GM21367 (cell line): ENCODE data around the gene SNX32.
A peak's percentile ranks its signal among the peaks of the same experiment; 100 is the strongest.

ENCODE experiments used
- ATAC-seq: cut with Tn5 transposase; IDR thresholded peaks from one replicate; pipeline ENCODE4 v1.9.1; 2021; ENCODE audit not compliant: unreplicated experiment

Gene SNX32

DNA sequence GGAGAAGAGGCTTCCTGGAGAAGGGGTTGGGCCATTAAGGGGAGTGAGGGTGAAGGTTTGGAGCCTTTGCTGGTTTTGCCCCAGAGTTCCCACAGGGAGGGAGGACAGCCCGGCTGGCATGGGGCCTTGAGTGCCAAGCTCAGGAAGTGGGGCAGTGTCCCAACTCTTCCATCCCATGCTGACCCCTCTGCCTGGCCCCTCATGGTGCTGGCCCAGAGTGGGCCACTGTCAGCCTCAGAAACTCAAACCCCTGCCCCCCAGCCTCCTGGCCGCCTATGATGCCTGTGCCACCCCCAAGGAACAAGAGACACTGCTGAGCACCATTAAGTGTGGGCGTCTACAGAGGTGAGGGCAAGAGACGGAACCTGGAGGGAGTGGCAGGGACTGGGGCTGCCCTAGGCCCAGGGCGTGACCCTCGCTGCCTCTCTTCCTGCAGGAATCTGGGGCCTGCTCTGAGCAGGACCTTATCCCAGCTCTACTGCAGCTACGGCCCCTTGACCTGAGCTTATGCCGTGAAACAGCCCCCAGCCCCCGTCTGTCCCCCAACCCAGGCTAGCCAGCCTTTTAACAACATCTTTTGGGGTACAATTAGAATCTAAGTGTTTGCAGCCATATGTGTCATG lies 31.9 kb downstream of the SNX32 start:
- no peak for ATAC-seq

DNA sequence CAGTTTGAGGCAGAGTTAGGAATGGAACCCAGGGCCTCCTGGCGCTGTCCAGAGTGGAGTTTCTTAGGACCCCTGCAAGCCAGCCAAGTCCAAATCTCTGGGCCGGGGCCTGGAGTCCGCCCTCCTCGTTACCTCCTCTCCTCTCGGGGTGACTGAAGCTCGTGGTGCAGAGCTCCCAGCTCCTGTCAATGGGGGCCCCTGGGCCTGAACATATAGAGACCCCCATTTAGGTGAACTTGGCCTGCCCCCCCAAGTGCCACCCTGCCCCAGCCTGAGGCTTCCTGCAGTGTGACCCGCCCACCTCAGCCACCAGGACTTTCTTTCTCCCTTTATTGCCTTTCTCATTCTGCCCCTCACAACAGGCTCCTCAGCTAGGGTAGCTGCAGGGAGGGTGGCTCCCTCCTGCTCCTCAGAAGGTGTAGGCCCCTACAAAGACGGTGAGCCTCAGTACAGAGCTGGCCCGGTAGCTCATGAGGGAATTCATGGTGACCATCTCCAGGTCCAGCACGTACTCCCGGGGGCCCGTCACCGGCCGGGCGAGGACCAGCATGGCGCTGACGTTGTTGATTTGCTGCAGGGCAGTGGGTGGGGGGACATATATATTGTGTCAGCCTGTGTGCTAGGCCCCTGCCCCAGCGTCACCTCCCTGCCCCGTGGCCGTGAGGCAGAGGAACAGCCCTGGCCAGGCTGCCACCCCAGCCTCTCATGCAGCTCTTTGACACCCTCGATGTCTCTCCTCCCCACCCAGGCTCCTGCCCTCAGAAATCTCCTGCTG lies 32.9 kb downstream of the SNX32 start:
- no peak for ATAC-seq

DNA sequence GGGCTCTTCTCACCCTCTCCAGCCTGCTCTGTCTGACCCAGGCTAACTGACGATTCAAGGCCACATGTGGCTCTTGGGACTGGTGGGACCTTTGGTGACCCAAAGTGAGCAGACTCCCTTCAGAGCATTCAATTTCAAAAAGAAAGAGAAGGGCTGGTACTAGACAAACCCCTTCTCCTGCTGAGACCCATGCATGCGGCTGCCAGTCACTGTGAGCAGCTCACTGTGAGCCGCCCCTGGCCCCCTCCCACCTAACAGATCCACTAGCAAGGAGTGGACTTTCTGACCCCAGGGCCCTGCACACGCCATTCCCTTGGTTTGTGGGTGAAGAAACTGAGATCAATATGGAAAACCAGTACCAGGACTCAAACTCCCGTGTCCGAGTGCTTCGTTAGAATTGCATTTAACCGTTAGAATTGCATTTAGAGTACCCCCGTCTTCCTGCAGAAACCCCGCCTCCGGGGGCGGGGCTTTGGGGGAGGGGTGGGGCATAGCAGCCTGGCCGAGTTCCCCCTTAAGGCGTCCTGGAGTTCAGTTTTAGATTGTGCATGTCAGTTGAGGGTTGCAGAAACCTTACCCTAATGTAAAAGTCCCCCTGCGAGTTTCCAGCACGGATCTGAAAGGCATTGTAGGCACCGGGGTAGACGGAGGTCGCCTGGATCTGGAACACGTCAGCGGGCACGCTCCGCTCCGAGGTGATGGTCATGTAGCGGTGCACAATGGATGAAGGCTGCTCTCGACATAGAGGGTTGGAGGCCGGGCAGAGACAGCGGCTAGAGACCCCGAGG lies 33.7 kb downstream of the SNX32 start:
- no peak for ATAC-seq

DNA sequence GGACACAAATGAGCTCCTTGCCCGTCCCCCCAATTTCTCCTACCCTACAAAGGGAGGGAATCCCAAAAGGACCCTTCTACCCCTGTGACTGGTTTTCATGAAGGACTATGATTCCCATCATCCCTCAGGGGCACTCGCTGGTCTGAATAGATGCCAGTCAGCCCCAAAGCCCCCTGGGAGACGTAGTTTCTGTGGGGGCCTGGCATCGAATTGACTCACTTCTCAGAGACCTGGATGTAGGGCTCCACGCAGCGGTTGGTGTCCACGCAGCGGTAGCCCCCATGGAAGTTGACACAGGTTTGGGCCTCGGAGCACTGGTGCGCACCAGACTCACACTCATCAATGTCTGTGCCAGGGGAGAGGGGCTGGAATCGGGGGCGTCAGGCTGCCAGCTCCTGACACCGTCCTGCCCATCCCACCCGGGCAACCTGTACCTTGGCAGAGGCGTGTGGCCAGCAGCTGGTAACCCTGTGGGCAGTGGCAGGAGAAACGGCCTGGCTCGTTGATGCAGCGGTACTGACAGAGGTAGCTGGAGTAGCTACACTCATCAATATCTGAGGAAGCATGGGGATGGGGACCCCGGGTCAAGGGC lies 34.4 kb downstream of the SNX32 start:
- ATAC-seq: no peak

DNA sequence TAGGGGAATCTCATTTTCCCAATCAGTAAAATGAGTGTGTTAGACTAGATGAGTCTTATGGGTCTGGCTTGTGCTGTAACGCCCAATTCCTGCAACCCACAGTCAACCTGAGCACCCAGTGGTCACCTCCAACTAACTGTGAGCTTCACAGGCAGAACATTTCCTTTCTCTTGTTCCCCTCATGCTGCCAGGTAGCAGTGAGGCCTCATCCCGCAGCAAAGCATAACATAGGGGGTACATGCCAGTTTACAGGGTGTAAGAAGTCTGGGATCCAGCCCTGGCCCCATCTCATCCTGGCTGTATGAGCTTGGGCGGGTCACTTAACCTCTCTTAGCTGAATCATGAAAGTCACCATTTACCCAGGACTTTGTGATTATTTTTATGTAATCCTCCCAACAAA lies 35.1 kb downstream of the SNX32 start:
- ATAC-seq: no peak

DNA sequence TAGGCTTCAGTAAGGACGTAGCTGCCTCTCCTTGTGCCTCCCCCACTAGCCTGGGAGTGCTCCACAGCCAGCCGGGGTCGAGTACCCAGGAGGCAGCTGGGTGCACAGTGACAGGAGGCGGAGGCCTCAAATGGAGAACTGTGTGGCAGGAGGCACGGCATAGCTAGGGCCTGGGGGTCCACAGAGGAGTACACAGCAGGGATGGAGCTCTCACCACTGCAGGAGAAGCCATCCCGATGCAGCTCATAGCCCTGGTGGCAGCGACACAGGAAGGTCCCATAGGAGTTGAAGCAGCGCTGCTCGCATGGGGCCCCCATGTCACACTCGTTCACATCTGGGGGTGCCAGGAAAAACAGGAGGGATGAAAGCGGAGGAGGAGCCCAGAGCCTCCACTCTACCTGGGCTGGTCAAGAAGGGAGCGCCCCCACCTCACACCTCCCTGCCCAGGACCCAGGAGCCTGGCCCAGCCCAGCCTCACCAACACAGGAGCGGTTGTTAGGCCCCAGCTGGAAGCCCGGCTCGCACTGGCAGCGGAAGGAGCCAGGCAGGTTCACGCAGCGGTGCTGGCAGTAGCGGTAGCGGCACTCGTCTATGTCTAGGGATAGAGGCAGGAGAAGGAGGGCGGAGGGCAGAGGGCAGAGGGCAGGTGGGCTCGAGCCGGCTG lies 36.0 kb downstream of the SNX32 start:
- ATAC-seq: no peak

DNA sequence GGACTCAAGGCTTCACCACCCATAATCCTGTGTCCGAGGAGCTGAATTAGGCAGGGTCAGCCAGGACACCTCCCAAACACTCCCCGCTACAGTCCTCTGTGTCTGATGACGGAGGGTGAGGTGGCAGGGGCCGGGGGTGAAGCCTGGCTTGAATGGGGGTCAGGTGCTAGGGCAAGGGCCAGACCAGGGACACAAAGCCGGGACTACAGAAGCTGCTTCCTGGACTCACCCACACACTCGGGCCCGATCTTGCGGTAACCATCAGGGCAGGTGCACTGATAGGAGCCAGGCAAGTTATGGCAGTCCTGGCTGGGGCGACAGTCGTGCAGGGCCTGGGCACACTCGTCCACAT lies 36.5 kb downstream of the SNX32 start:
- no peak for ATAC-seq

DNA sequence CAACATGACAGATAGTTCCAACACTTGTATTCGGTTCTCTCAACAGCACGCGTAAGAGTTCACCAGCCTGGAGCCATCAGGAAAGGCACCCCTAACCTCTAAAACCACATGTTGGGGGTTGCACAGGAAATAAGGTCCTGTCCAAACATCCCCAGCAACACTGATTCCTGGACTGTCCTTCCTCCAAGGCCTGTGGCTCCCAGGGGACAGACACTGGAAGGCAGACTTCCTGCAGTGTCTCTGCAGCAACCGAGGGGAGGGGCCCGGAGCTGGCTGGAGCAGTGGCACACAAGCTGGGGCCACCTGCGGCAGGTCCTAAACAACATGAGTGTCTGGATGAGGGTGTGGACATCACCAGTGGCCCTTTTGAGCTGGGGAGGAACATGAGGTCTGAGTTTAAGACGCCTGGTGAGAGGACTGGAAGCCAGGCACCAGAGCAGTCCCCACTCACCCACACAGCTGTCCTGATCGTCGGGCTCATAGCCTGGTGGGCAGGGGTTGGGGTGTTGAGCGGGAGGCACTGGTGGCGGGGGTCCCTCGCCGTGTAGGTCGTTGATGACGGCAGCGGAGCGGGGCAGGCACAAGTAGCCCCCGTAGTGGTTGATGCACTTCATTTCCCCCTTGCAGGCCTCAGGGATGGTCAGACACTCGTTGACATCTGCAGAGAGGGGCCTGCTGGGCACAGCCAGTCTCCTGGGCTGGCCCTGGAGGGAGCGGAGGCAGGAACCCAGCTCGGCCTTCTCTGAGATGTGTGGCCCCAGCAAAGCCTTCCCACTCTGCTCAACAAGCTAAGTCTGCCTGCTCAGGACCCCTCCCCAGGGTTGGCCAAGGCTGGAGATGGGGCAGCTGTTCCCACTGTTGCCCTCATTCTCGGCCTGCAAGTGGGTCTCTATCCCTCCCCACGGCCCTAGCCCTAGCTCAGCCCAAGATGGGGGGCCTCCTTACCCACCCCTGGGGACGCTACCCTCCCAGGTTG lies 37.2 kb downstream of the SNX32 start:
- no peak for ATAC-seq

DNA sequence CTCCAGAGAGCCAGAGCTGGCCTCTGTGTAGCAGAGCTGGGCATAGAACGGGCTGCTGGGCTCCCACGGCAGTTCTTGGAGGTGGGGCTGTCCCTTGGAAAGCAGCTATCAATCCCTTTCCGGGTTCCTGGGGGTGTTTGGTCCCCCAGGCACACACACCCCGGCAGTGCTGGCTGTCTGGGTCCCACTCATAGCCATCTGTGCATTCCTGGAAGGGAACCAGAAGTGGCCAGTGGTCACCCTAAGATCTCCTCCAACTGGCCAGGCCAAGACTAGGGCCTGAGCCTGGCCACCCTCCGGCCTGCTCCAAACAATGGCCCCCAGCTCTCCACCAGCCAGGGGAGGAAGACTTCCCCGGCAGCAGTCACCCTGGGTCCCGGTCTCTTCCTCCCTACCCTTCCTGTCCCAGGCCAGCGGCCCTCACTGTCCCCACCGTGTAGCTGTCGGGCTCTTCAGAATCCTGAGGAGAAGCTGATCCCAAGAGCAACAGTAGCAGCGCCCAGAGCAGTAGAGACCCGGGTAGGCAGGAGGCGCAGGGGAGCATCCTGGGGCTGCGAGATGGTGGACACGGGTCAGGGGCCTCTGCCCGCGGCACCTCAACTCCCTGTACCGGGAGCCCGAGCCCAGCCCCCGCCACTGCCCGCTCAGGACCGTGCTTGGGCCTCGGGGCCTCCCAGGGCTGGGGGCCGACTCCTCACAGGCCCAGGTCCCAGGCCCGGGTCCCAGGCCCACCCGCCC lies 38.2 kb downstream of the SNX32 start:
- no peak for ATAC-seq

DNA sequence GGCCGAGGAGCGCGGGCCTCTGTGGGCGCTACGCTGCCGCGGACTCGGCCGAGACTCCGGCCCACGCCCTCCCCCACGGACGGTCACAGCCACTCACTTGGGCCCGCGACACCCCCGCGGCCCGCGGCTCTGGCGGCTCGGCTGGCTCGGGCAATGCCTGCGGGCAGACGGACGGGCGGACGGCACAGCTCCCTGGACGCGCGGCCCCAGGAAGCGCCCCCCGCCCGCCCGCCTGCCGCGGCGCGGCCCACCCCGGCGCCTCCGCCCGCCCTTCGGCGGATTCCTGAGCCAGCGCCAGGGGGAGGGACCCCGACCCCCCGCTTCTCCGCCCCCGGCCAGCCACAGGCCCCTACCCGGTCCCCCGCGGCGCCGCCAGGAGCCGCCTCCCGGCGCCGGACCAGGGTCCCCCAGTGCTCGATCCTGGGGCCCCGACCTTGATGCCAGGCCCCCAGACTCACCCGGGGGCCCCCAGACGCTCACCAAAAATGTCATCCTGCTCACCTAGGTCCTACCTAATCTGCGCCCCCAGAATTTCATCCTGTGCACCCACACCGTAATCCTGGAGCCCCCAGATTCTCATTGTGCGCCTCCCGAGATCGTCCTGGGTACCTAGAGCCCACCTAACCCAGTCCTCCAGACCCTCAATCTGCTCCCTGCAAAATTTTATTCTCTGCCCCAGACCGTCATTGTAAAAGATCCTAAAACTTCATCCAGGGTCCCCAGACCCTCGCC lies 39.0 kb downstream of the SNX32 start, which contains the start of gene EFEMP2:
EFEMP2 (minus strand) TSS at position 215 of the 732 bp plus-strand sequence. CDS start 446 bp downstream, outside the sequence.
- no peak for ATAC-seq

DNA sequence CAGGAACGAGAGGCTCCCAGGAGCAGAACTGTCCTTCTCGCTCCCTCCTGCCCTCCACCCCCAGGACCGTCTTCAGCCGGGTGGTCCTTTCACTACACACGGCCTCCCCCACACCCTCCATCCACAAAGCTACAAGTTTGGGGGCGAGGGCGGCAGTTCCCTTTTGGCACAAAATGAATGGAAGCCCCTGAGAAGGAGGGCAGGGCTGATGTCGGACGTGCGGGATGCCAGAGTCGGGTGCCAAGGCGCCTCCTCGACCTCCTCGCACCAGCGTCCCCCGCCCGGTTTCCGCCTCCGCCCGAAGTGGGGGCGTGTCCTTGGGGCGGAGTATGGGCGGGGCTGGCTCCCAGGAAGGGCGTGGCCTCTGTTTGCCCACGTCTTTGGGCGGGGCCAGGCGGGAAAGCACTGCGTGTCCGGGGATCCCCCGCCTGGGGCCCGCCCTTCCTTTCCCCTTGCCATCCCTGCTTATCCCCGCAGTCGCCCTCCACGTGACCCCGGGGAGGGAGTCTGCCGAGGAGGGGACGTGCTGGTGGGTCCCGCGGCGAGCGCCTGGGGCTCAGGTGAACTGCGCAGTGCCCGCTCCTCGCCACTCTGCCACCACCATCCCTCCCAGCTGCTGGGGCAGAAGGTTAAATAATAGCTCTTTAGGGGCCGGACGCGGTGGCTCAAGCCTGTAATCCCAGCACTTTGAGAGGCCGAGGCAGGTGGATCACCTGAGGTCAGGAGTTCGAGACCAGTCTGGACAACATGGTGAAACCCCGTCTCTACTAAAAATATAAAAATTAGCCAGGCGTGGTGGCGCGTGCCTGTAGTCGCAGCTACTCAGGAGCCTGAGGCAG lies 39.8 kb downstream of the SNX32 start:
- ATAC-seq: peak; percentile 60

DNA sequence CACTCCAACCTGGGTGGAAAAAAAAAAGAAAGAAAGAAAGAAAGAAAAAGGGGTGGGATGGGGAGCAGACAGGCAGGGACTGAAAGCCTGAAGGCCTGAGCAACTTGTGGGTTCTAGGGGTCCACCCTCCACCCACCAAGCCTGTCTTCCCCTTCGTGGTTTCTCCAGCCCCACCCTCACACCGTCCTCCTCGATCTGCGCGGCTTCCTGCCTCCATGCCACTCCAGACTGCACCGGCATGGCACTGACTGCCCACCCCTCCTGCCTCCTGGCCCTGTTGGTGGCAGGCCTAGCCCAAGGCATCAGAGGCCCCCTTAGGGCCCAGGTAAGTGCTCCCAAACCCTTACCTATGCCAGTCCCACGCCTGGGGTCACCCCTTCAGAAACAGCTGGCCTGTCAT lies 45.9 kb downstream of the SNX32 start, which contains the start of gene CTSW:
CTSW (plus strand) TSS at position 221 of the 400 bp plus-strand sequence; CDS start at position 239, 18 bp downstream.
- ATAC-seq: no peak

DNA sequence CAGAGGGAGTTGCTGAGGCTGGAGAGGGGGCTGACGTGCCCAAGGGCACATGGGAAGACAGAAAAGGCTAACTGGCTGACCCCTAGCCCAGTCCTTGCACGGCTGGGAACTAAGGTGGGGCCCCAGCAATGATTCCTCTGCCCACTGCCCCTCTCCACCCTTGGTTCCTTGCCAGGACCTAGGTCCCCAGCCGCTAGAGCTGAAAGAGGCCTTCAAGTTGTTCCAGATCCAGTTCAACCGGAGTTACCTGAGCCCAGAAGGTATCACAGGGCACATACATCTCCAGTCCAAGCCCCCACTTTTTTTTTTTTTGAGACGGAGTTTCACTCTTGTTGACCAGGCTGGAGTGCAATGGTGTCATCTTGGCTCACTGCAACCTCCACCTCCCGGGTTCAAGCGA lies 46.3 kb downstream of the SNX32 start:
- no peak for ATAC-seq

DNA sequence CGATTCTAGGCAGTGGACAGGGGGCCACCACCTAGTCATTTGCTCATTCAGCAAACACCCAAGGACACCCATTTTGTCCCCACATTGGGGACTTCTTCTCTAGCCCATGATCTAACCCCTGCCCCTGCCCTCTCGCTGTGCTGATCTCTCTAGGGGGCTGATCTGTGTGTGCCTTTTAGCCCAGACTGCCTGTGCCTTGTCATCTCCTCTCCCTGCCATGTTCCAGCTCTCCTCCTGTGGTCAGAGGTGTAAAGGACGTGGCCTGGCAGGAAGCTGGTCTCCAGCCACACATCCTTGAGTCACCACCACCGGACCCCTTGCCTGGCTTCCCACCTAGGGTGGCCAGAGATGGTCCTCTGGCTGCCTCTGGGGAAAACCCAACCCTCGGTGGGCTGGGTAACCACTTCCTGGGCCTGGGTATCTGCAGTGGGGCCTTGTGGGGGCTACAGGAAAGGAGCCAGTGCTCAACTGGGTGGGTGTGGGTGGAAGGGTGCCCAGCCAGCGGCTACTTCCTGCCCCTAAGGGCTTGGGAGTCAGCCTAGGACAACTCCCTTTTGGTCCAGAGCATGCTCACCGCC lies 47.2 kb downstream of the SNX32 start:
- no peak for ATAC-seq

DNA sequence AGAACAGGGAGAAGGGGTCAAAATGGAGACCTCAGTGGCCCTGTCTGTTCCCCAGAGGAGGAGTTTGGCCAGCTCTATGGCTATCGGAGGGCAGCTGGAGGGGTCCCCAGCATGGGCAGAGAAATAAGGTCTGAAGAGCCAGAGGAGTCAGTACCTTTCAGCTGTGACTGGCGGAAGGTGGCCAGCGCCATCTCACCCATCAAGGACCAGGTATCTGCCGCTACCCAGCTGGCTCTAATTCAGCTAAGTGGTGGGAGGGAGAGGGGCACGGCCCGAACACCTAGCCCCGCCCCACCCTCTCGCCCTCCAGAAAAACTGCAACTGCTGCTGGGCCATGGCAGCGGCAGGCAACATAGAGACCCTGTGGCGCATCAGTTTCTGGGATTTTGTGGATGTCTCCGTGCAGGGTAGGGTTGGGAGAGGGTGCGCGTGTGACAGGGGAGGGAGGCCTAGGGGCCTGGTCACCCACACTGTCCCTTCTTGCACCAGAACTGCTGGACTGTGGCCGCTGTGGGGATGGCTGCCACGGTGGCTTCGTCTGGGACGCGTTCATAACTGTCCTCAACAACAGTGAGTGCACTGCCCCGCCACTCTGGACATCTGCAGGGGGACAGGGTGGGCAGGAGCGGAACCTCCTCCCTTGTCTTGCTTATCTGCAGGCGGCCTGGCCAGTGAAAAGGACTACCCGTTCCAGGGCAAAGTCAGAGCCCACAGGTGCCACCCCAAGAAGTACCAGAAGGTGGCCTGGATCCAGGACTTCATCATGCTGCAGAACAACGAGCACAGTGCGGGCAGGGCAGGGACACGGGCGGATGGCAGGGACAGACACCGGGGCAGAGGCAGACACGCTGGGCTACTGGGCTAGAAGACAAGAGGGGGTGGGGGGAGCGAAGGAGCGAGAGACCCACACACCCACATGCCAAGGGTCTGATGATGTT lies 48.6 kb downstream of the SNX32 start:
- ATAC-seq: no peak
